Neutrophil (primary cell): Measurements from ENCODE around the gene USP31.
"Not testable (repeated sequence)": the region's sequence is repeated elsewhere in the genome, so short reads cannot be mapped to it uniquely, and the experiment has no call there.

ENCODE experiments used
- H3K27ac ChIP-seq: fragments of 200-600 bp; sonication (generic); 2 replicates; pipeline ENCODE4 v1.5.1; 2016; ENCODE audit warnings: mild to moderate bottlenecking, moderate library complexity
- H3K27me3 ChIP-seq: fragments of 200-600 bp; sonication (generic); 2 replicates; pipeline ENCODE4 v1.6.0; 2016; ENCODE audit warnings: mild to moderate bottlenecking
- H3K36me3 ChIP-seq: fragments of 200-600 bp; sonication (generic); 2 replicates; pipeline ENCODE4 v1.5.1; 2017
- H3K4me1 ChIP-seq, 2 experiments: fragments of 200-600 bp in 1 of 2; sonication (generic) in 1 of 2; 1 replicate in 1 of 2; 2 replicates in 1 of 2; pipeline versions ENCODE4 v1.5.1 to v1.6.1; 2013 to 2016; ENCODE audit warnings: low read depth in 1 of 2, low read length in 1 of 2, mild to moderate bottlenecking in 1 of 2, moderate library complexity in 1 of 2; ENCODE audit not compliant: control insufficient read depth in 1 of 2, insufficient read depth in 1 of 2
- H3K4me3 ChIP-seq, 2 experiments: fragments of 200-600 bp in 1 of 2; sonication (generic) in 1 of 2; 1 replicate in 1 of 2; 2 replicates in 1 of 2; pipeline ENCODE4 v1.5.1; 2013 to 2016; ENCODE audit warnings: low read depth in 1 of 2, low read length in 1 of 2, mild to moderate bottlenecking in 1 of 2, moderate library complexity in 1 of 2
- H3K9me3 ChIP-seq: fragments of 200-600 bp; sonication (generic); 2 replicates; pipeline ENCODE4 v1.5.1; 2016
- TF ChIP-seq, protein P1 (sequence below): fragments of 200-600 bp; sonication (generic); IDR thresholded peaks from 2 replicates; pipeline ENCODE4 v1.5.1; 2016; ENCODE audit warnings: antibody characterized with exemption

Gene USP31

DNA sequence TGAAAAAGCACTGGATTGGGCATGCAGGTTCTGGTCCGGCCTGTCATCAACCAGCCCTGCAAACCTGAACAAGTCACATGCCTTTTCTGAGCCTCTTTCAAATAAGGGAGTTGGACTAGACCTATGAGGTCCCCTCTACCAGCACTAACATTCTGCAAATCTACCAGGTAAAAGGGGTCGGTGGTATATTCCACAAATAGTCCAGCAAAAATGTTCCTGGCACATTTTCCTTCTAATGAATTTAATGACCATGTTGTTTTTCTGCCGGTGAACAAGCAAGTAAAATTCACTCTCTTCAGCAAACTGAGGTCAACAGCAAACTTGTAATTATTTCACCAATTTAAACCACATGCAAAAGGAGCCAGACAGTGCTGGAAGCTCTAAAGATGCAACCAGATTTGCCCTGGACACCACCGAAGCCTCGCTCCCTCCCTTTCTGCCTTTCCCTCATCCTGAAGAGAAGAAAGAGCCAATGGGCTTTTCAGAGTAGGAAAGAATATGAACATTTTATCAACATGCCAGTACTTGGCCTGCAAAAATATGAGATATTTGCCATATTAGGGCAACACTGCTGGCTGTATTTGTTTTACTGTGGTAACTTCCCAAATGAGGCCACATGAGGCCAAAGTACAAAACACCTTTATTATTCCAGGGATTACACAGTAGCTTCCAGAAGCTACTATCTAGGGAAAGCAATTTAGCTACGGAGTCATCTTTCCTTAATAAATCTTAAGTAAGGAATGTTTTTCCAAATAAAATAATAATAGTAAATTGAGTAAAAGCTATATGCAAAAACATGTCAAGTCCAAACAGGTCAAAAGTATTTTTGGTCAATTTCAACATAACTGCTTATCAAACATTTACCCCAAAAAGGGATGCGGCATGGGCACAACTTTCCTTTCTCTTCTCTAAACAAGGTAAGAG, 45.0 kb downstream of the USP31 start:
- Histone ChIP-seq H3K27me3 (no peaks in the 10 kb centered on the region), H3K4me3 (no peak overlapping the region), H3K9me3 (no peaks in the 10 kb centered on the region), H3K36me3 (peaks cover 12% of the 10 kb centered on the region), H3K27ac (no peak overlapping the region), H3K4me1 (no peaks in the 10 kb centered on the region)
- TF ChIP-seq, protein P1, sequence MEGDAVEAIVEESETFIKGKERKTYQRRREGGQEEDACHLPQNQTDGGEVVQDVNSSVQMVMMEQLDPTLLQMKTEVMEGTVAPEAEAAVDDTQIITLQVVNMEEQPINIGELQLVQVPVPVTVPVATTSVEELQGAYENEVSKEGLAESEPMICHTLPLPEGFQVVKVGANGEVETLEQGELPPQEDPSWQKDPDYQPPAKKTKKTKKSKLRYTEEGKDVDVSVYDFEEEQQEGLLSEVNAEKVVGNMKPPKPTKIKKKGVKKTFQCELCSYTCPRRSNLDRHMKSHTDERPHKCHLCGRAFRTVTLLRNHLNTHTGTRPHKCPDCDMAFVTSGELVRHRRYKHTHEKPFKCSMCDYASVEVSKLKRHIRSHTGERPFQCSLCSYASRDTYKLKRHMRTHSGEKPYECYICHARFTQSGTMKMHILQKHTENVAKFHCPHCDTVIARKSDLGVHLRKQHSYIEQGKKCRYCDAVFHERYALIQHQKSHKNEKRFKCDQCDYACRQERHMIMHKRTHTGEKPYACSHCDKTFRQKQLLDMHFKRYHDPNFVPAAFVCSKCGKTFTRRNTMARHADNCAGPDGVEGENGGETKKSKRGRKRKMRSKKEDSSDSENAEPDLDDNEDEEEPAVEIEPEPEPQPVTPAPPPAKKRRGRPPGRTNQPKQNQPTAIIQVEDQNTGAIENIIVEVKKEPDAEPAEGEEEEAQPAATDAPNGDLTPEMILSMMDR = no peak

DNA sequence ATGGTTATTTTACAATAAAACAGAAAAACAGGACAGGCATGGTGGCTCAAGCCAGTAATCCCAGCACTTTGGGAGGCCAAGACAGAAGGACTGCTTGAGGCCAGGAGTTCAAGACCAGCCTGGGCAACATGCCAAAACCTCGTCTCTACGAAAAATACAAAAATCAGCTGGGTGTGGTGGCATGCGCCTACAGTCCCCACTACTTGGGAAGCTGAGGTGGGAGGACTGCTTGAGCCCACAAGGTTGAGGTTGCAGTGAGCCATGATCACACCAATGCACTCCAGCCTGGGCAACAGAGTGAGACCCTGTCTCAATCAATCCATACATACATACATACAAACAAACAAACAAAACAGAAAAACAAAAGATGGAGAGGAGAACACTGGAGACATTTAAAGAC, 45.6 kb downstream of the USP31 start:
- Histone ChIP-seq H3K27ac (no peak overlapping the region), H3K9me3 (no peaks in the 10 kb centered on the region), H3K36me3 (peaks cover 12% of the 10 kb centered on the region), H3K4me3 (no peak overlapping the region), H3K4me1 (no peaks in the 10 kb centered on the region), H3K27me3 (no peaks in the 10 kb centered on the region)
- TF ChIP-seq, protein P1 = no peak

DNA sequence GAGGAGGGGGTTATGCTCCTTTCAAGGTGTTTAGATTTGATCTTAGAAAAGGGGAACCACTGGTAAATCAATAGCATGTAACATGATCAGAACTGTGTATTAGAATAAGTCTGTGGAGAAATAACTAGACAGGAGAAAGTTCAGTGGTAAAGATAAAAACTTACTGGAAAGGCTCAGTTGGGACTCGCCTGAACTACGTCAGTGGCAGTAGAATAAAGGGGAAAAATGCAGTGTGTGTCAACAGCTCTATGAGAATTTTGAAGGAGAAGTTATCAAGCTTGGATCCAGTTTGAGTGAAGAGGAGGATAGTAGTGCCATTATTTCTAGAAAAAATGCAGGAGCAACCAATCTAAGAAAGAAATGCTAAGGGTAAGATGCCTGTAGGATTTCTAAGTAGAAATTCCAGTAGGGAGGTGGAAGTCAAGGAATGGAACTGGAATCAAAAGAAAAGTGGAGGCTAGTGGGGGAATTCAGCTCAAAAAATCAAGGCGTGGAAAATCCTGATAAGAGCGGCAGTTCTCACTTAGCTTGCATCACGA, 48.2 kb downstream of the USP31 start:
- H3K27ac ChIP-seq = no peak overlapping the region
- TF ChIP-seq, protein P1 = no peak
- no peaks in the 10 kb centered on the region for H3K9me3 ChIP-seq
- peaks cover 12% of the 10 kb centered on the region for H3K36me3 ChIP-seq
- no peak overlapping the region for H3K4me3 ChIP-seq
- no peaks in the 10 kb centered on the region for H3K4me1 ChIP-seq
- no peaks in the 10 kb centered on the region for H3K27me3 ChIP-seq

DNA sequence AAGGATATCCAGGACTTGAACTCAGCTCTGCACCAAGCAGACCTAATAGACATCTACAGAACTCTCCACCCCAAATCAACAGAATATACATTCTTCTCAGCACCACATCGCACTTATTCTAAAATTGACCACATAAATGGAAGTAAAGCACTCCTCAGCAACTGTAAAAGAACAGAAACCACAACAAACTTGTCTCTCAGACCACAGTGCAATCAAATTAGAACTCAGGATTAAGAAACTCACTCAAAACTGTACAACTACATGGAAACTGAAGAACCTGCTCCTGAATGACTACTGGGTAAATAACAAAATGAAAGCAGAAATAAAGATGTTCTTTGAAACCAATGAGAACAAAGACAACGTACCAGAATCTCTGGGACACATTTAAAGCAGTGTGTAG, 52.8 kb downstream of the USP31 start:
- not testable (repeated sequence) for H3K27ac ChIP-seq, H3K36me3 ChIP-seq, H3K4me1 ChIP-seq, H3K9me3 ChIP-seq, H3K27me3 ChIP-seq, H3K4me3 ChIP-seq

DNA sequence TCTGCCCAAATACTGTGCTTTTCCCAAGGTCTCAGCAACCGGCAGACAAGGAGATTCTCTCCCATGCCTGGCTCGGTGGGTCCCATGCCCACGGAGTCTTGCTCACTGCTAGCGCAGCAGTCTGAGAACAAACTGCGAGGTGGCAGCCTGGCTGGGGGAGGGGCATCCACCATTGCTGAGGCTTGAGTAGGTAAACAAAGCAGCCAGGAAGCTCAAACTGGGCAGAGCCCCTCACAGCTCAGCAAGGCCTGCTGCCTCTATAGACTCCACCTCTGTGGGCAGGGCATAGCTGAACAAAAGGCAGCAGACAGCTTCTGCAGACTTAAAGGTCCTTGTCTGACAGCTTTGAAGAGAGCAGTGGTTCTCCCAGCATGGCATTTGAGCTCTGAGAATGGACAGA, 55.1 kb downstream of the USP31 start:
- H3K4me3 ChIP-seq, H3K27me3 ChIP-seq, H3K36me3 ChIP-seq, H3K4me1 ChIP-seq, H3K27ac ChIP-seq, H3K9me3 ChIP-seq: not testable (repeated sequence)

DNA sequence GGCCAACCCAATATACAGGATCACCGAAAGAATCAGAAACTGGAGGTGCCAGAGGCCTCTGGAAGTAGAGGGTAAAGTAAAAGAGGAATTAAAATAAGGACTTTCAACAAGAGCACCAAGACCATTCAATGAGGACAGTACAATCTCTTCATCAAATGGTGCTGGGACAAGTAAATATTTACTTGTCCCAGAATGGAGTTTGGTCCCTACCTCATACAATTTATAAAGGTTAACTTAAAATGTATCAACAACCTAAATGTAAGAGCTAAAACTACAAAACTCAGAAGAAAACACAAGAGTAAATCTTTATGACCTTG, 56.5 kb downstream of the USP31 start:
- TF ChIP-seq, protein P1 = no peak
- Histone ChIP-seq H3K4me1 (no peaks in the 10 kb centered on the region), H3K27me3 (no peaks in the 10 kb centered on the region), H3K9me3 (no peaks in the 10 kb centered on the region), H3K27ac (no peak overlapping the region), H3K36me3 (peaks cover 4% of the 10 kb centered on the region), H3K4me3 (no peak overlapping the region)
